H1 (cell line): Measurements from ENCODE around the gene SLC9A5. TPM values are rescaled to one million over a fixed set of nuclear protein-coding genes. Genes with fewer than 3 reads are reported as not detected.

ENCODE experiments used
- CTCF ChIA-PET: fragments of 300-600 bp; sonication (Branson Sonifier 250); formaldehyde crosslinking; loops from one replicate; lab custom pipeline; 2021; ENCODE audit not compliant: partially characterized antibody; lab: Charles Lee
- POLR2A ChIA-PET: fragments of 300-600 bp; sonication (Branson Sonifier 250); formaldehyde crosslinking; loops from one replicate; lab custom pipeline; 2021; ENCODE audit warnings: inconsistent platforms; ENCODE audit not compliant: partially characterized antibody; lab: Charles Lee
- DNase-seq, 2 experiments: peaks; one replicate each; pipeline versions ENCODE4 v3.0.0 to v3.0.0-alpha.2; 2010 to 2022; ENCODE audit warnings: low spot score in 2 of 2, low read depth in 1 of 2, mixed read lengths in 1 of 2
- FAIRE-seq: peaks from 2 replicates; lab custom pipeline; 2011; peaks lifted over from hg19 to GRCh38; lab: Jason Lieb, UNC
- H2AFZ ChIP-seq: 2 replicates; pipeline ENCODE4 v1.8.1; 2012; ENCODE audit warnings: low read length, inconsistent platforms
- H2AK5ac ChIP-seq: 2 replicates; pipeline ENCODE4 v1.6.1; 2013; ENCODE audit warnings: low read depth, low read length
- H2BK120ac ChIP-seq: replicated peaks from 2 replicates; pipeline ENCODE3; 2013; ENCODE audit warnings: low read depth, low read length, inconsistent platforms
- H2BK12ac ChIP-seq: 2 replicates; pipeline ENCODE4 v1.6.1; 2013; ENCODE audit warnings: low read depth, low read length
- H2BK15ac ChIP-seq: 2 replicates; pipeline ENCODE4 v1.6.1; 2013; ENCODE audit warnings: low read length
- H2BK20ac ChIP-seq: 2 replicates; pipeline ENCODE4 v1.6.1; 2013; ENCODE audit warnings: low read length
- H2BK5ac ChIP-seq: 2 replicates; pipeline ENCODE4 v1.6.1; 2013; ENCODE audit warnings: low read depth, low read length
- H3K14ac ChIP-seq: 2 replicates; pipeline ENCODE4 v1.6.1; 2013; ENCODE audit warnings: inconsistent platforms; ENCODE audit not compliant: insufficient read length
- H3K18ac ChIP-seq: 2 replicates; pipeline ENCODE4 v1.6.1; 2013; ENCODE audit warnings: low read length; ENCODE audit errors: extremely low read depth
- H3K23ac ChIP-seq: 2 replicates; pipeline ENCODE4 v1.6.1; 2013; ENCODE audit warnings: inconsistent platforms; ENCODE audit not compliant: insufficient read length
- H3K23me2 ChIP-seq: 2 replicates; pipeline ENCODE4 v1.6.1; 2013; ENCODE audit warnings: low read depth, low read length
- H3K27ac ChIP-seq: 2 replicates; pipeline ENCODE4 v1.6.1; 2011; ENCODE audit warnings: low read depth, low read length, inconsistent platforms
- H3K27me3 ChIP-seq, 4 experiments: replicated peaks in 1 of 4; 1 replicate in 1 of 4; 2 replicates in 3 of 4; pipeline versions ENCODE4 v1.6.1 to v1.8.1; 2011 to 2013; ENCODE audit warnings: low read length in 3 of 4, mild to moderate bottlenecking in 3 of 4, inconsistent platforms in 2 of 4, mixed read lengths in 2 of 4, moderate library complexity in 1 of 4; ENCODE audit not compliant: control insufficient read depth in 3 of 4, insufficient read depth in 3 of 4; ENCODE audit errors: extremely low read depth in 1 of 4
- H3K36me3 ChIP-seq, 4 experiments: 2 replicates each; pipeline versions ENCODE4 v1.6.1 to v1.8.1; 2011 to 2013; ENCODE audit warnings: mild to moderate bottlenecking in 4 of 4, low read length in 3 of 4, moderate library complexity in 2 of 4, control low read depth in 1 of 4, inconsistent platforms in 1 of 4; ENCODE audit not compliant: insufficient read depth in 4 of 4, control insufficient read depth in 2 of 4
- H3K4ac ChIP-seq: replicated peaks from 2 replicates; pipeline ENCODE3; 2013; ENCODE audit warnings: low read length, low read depth, mixed read lengths, inconsistent platforms; ENCODE audit not compliant: insufficient read length
- H3K4me1 ChIP-seq, 4 experiments: replicated peaks in 1 of 4; 1 replicate in 1 of 4; 2 replicates in 3 of 4; pipeline versions ENCODE4 v1.6.1 to v1.8.1; 2011 to 2013; ENCODE audit warnings: low read length in 3 of 4, inconsistent platforms in 2 of 4, mixed read lengths in 1 of 4; ENCODE audit not compliant: insufficient read depth in 4 of 4, control insufficient read depth in 3 of 4
- H3K4me2 ChIP-seq, 2 experiments: 2 replicates each; pipeline versions ENCODE4 v1.6.1 to v1.8.1; 2011 to 2013; ENCODE audit warnings: low read depth in 2 of 2, low read length in 2 of 2, control low read depth in 1 of 2, inconsistent platforms in 1 of 2, mild to moderate bottlenecking in 1 of 2; ENCODE audit not compliant: insufficient read depth in 1 of 2
- H3K4me3 ChIP-seq, 4 experiments: fragments of 200-600, 300-600 bp in 1 of 4; sonication (generic), shearing (Covaris generic), sonication (Bioruptor Twin) in 1 of 4; 2 replicates each; pipeline versions ENCODE4 v1.5.1 to v1.8.1; 2011 to 2016; ENCODE audit warnings: low read length in 4 of 4, low read depth in 3 of 4, control low read depth in 2 of 4, inconsistent platforms in 2 of 4, mild to moderate bottlenecking in 2 of 4, mixed read lengths in 1 of 4, moderate library complexity in 1 of 4; ENCODE audit not compliant: insufficient read depth in 2 of 4; ENCODE audit errors: extremely low read depth in 1 of 4
- H3K56ac ChIP-seq: replicated peaks from 2 replicates; pipeline ENCODE3; 2013; ENCODE audit warnings: low read depth, mild to moderate bottlenecking, mixed read lengths, low read length, inconsistent platforms; ENCODE audit not compliant: insufficient read length
- H3K79me1 ChIP-seq: 2 replicates; pipeline ENCODE4 v1.6.1; 2013; ENCODE audit warnings: low read depth, low read length, control low read depth
- H3K79me2 ChIP-seq, 2 experiments: 2 replicates each; pipeline versions ENCODE4 v1.6.1 to v1.8.1; 2012 to 2013; ENCODE audit warnings: low read length in 2 of 2, mild to moderate bottlenecking in 2 of 2, inconsistent platforms in 1 of 2; ENCODE audit not compliant: insufficient read depth in 2 of 2, control insufficient read depth in 1 of 2
- H3K9ac ChIP-seq, 4 experiments: replicated peaks in 1 of 4; 1 replicate in 1 of 4; 2 replicates in 3 of 4; pipeline versions ENCODE4 v1.6.1 to v1.8.1; 2011 to 2013; ENCODE audit warnings: low read depth in 3 of 4, low read length in 3 of 4, control low read depth in 2 of 4, mild to moderate bottlenecking in 2 of 4, moderate library complexity in 2 of 4, inconsistent platforms in 1 of 4; ENCODE audit errors: extremely low read depth in 1 of 4
- H3K9me3 ChIP-seq, 2 experiments: 2 replicates each; pipeline versions ENCODE4 v1.6.1 to v1.8.1; 2012 to 2013; ENCODE audit warnings: mild to moderate bottlenecking in 2 of 2, moderate library complexity in 2 of 2, control low read depth in 1 of 2, inconsistent platforms in 1 of 2, low read depth in 1 of 2, low read length in 1 of 2, mixed read lengths in 1 of 2; ENCODE audit not compliant: insufficient read depth in 2 of 2
- H4K20me1 ChIP-seq, 2 experiments: replicated peaks in 1 of 2; 2 replicates each; pipeline versions ENCODE3 to v1.8.1; 2011 to 2013; ENCODE audit warnings: inconsistent platforms in 2 of 2, low read length in 2 of 2, mild to moderate bottlenecking in 1 of 2; ENCODE audit not compliant: insufficient read depth in 2 of 2, control insufficient read depth in 1 of 2
- H4K5ac ChIP-seq: 2 replicates; pipeline ENCODE4 v1.6.1; 2013; ENCODE audit warnings: low read length, low read depth, mixed read lengths, inconsistent platforms; ENCODE audit not compliant: insufficient read length
- H4K8ac ChIP-seq: 2 replicates; pipeline ENCODE4 v1.8.0; 2013; ENCODE audit warnings: mild to moderate bottlenecking, moderate library complexity, low read length, inconsistent platforms; ENCODE audit not compliant: insufficient read depth; ENCODE audit errors: extremely low read depth
- H4K91ac ChIP-seq: replicated peaks from 2 replicates; pipeline ENCODE3; 2013; ENCODE audit warnings: low read length, mixed read lengths, inconsistent platforms; ENCODE audit not compliant: insufficient read length
- RNF2 ChIP-seq: fragments of 200-900, 300-1000 bp; sonication (generic); IDR thresholded peaks from 2 replicates; pipeline ENCODE4 v1.7.1; 2016; ENCODE audit warnings: borderline replicate concordance, low read depth, mild to moderate bottlenecking, antibody characterized with exemption, low read length; ENCODE audit not compliant: poor library complexity, severe bottlenecking; ENCODE audit errors: missing control alignments
- TEAD4 ChIP-seq: IDR thresholded peaks from 2 replicates; pipeline ENCODE4 v1.6.1; 2012; ENCODE audit warnings: low read depth, low read length, inconsistent platforms, mixed read lengths
- WGBS, 2 experiments: shearing (Covaris generic) in 1 of 2; methylation state at CpG; one replicate each; pipeline versions ENCODE4 v1.1.6 to v1.1.7; 2013 to 2015; ENCODE audit warnings: low lambda C conversion rate in 2 of 2, mixed read lengths in 2 of 2, inconsistent platforms in 1 of 2, low coverage in 1 of 2, missing lambda C conversion rate in 1 of 2; ENCODE audit not compliant: insufficient replicate concordance in 2 of 2, insufficient coverage in 1 of 2, insufficient read length in 1 of 2; ENCODE audit errors: extremely low coverage in 1 of 2, missing lambda C conversion rate in 1 of 2; 5-methylcytosine and 5-hydroxymethylcytosine counted together
- polyA plus RNA-seq, 7 experiments: library from polyadenylated mRNA; depleted of rRNA in 3 of 7; stranded (reverse) in 5 of 7; unstranded in 2 of 7; fragments of >200 nt in 5 of 7; fragments of 200-250 nt in 2 of 7; gene quantifications; 1 replicate in 5 of 7; 2 replicates in 1 of 7; 4 replicates in 1 of 7; pipeline versions ENCODE4 v1.2.1 to v1.2.3, GENCODE V29; 2011 to 2013; ENCODE audit warnings: missing spikeins in 2 of 7, mixed read lengths in 2 of 7
- total RNA-seq: library from RNA; stranded (reverse); fragmentation: NEBNext Ultra II Directional; extraction: Animal tissue kit (Norgen Biotek cat#: 25700); gene quantifications from 2 replicates; pipeline ENCODE4 v1.2.1, GENCODE V29; 2021

SLC9A5 gene
- total and polyA plus RNA-seq, 2 of the 8 experiments (the other 6 are each of a cell fraction or from before 2014, with no cell fraction given) = 7.9 to 8.6 TPM

- Histone ChIP-seq H3K4ac (no peak overlapping the region), H3K9ac (no peak overlapping the region), H3K56ac (no peak overlapping the region), H2BK15ac (no peak overlapping the region), H3K23me2 (no peaks in the 10 kb centered on the region), H3K4me2 (no peak overlapping the region), H3K23ac (no peak overlapping the region), H4K20me1 (no peaks in the 10 kb centered on the region), H3K27ac (no peak overlapping the region), H2BK120ac (no peak overlapping the region), H3K18ac (no peak overlapping the region), H3K4me1 (no peaks in the 10 kb centered on the region; a peak in 1 of 7 replicates), H3K36me3 (no peaks in the 10 kb centered on the region), H3K27me3 (peaks cover 0 to 4% (median 2%) of the 10 kb centered on the region in 4 experiments; a peak in 4 of 7 replicates), H2AK5ac (no peak overlapping the region), H4K8ac (no peak overlapping the region), H4K5ac (no peak overlapping the region), H3K14ac (no peak overlapping the region), H4K91ac (no peak overlapping the region), H2BK5ac (no peak overlapping the region), H3K79me1 (no peaks in the 10 kb centered on the region), H3K4me3 (no peak overlapping the region), H3K79me2 (no peaks in the 10 kb centered on the region), H2AFZ (no peak overlapping the region), H2BK12ac (no peak overlapping the region), H3K9me3 (no peaks in the 10 kb centered on the region), H2BK20ac (no peak overlapping the region)
- no peak for DNase-seq
- FAIRE-seq = no peak
- CTCF ChIA-PET = interaction anchor here (1.0 to 11.3 kb wide), 4 partner anchors 10 to 151 kb away, joined by 4 to 93 read pairs (median 10); partner anchors contain the start of genes KCTD19 and LRRC36
- 0 out of 2 replicates have a peak, but pooled peaks have one; percentile 22 for TF ChIP-seq TEAD4
- TF ChIP-seq RNF2 = no peak
- POLR2A ChIA-PET = interaction anchor here (1.2 to 2.1 kb wide), 2 partner anchors 9 to 12 kb away, joined by 4 to 8 read pairs; no protein-coding TSS in a partner anchor
- WGBS, 2 experiments = 85% methylated on average over 7 of the region's 7 CpGs; no CpG with 5 or more reads in 1 of the 2 experiments
These were observed 46.2 kb downstream of the SLC9A5 start for GRCh38 chr16:67294938-67295361.
